ENCODE data around the gene PPFIA4.

PPFIA4 gene

GRCh38 chr1:203077956-203078355, 51.7 kb downstream of the PPFIA4 start:
- Histone ChIP-seq H3K9me3 (ENCODE audit: insufficient read depth, low read depth, low read length) (peaks cover 6% of the 10 kb centered on the region), H3K79me1 (ENCODE audit: low read length) (no peaks in the 10 kb centered on the region), H3K4me1 (ENCODE audit: control insufficient read depth in 1 of 2, insufficient read depth in 2 of 2, low read length in 2 of 2) (peaks cover 0 to 4% of the 10 kb centered on the region in 2 experiments), H3K9ac (ENCODE audit: low read length) (no peak overlapping the region), H3K23ac (ENCODE audit: low read length) (no peak overlapping the region), H4K12ac (ENCODE audit: low read depth, low read length) (no peak overlapping the region), H3K36me3 (ENCODE audit: control insufficient read depth in 1 of 2, insufficient read depth in 2 of 2, low read length in 2 of 2) (no peaks in the 10 kb centered on the region), H4K8ac (ENCODE audit: low read depth, low read length) (no peak overlapping the region), H2AK5ac (ENCODE audit: low read length) (no peak overlapping the region), H3K4ac (ENCODE audit: low read depth, low read length) (no peak overlapping the region), H3K4me3 (ENCODE audit: low read depth, low read length) (no peak overlapping the region), H3K4me2 (ENCODE audit: low read length) (no peak overlapping the region), H3K27me3 (ENCODE audit: insufficient read depth, low read length) (peaks cover 21% of the 10 kb centered on the region), H2BK120ac (ENCODE audit: insufficient read depth, low read length, poor library complexity) (no peak overlapping the region), H2BK5ac (ENCODE audit: low read depth, low read length, poor library complexity) (no peak overlapping the region), H4K91ac (ENCODE audit: low read depth, low read length) (no peak overlapping the region), H3K18ac (ENCODE audit: low read length) (no peak overlapping the region), H2AFZ (ENCODE audit: insufficient read depth, low read length, poor library complexity) (no peak overlapping the region), H3K27ac (ENCODE audit: low read depth, low read length) (no peak overlapping the region), H2BK12ac (ENCODE audit: low read length) (no peak overlapping the region), H3K79me2 (ENCODE audit: control insufficient read depth, insufficient read depth, low read length, poor library complexity) (no peaks in the 10 kb centered on the region), H3K14ac (ENCODE audit: low read length) (no peak overlapping the region)
- DNase-seq, result no peak
- WGBS (ENCODE audit: extremely low coverage, insufficient coverage, insufficient read length), result no CpG with 5 or more reads among the region's 2 CpGs

GRCh38 chr1:203078478-203078877, 52.2 kb downstream of the PPFIA4 start:
- Histone ChIP-seq H2AK5ac (ENCODE audit: low read length) (no peak overlapping the region), H4K91ac (ENCODE audit: low read depth, low read length) (no peak overlapping the region), H3K9ac (ENCODE audit: low read length) (no peak overlapping the region), H4K8ac (ENCODE audit: low read depth, low read length) (no peak overlapping the region), H3K27me3 (ENCODE audit: insufficient read depth, low read length) (peaks cover 21% of the 10 kb centered on the region), H3K4ac (ENCODE audit: low read depth, low read length) (no peak overlapping the region), H2AFZ (ENCODE audit: insufficient read depth, low read length, poor library complexity) (no peak overlapping the region), H3K4me3 (ENCODE audit: low read depth, low read length) (no peak overlapping the region), H3K36me3 (ENCODE audit: control insufficient read depth in 1 of 2, insufficient read depth in 2 of 2, low read length in 2 of 2) (no peaks in the 10 kb centered on the region), H3K27ac (ENCODE audit: low read depth, low read length) (no peak overlapping the region), H3K4me2 (ENCODE audit: low read length) (no peak overlapping the region), H4K12ac (ENCODE audit: low read depth, low read length) (no peak overlapping the region), H3K14ac (ENCODE audit: low read length) (no peak overlapping the region), H2BK5ac (ENCODE audit: low read depth, low read length, poor library complexity) (no peak overlapping the region), H3K9me3 (ENCODE audit: insufficient read depth, low read depth, low read length) (peaks cover 6% of the 10 kb centered on the region), H3K4me1 (ENCODE audit: control insufficient read depth in 1 of 2, insufficient read depth in 2 of 2, low read length in 2 of 2) (peaks cover 0 to 4% of the 10 kb centered on the region in 2 experiments), H2BK12ac (ENCODE audit: low read length) (no peak overlapping the region), H3K79me1 (ENCODE audit: low read length) (no peaks in the 10 kb centered on the region), H3K18ac (ENCODE audit: low read length) (no peak overlapping the region), H3K79me2 (ENCODE audit: control insufficient read depth, insufficient read depth, low read length, poor library complexity) (no peaks in the 10 kb centered on the region), H2BK120ac (ENCODE audit: insufficient read depth, low read length, poor library complexity) (no peak overlapping the region), H3K23ac (ENCODE audit: low read length) (no peak overlapping the region)
- DNase-seq, result no peak
- WGBS (ENCODE audit: extremely low coverage, insufficient coverage, insufficient read length), result no CpG with 5 or more reads among the region's 3 CpGs

- no peak overlapping the region for H3K18ac ChIP-seq (ENCODE audit: low read length)
- no peak overlapping the region for H3K4ac ChIP-seq (ENCODE audit: low read depth, low read length)
- peaks cover 13% of the 10 kb centered on the region for H3K27me3 ChIP-seq (ENCODE audit: insufficient read depth, low read length)
- H3K4me2 ChIP-seq (ENCODE audit: low read length), result no peak overlapping the region
- WGBS (ENCODE audit: extremely low coverage, insufficient coverage, insufficient read length), result no CpG with 5 or more reads among the region's 5 CpGs
- H2BK120ac ChIP-seq (ENCODE audit: insufficient read depth, low read length, poor library complexity), result no peak overlapping the region
- no peak overlapping the region for H3K14ac ChIP-seq (ENCODE audit: low read length)
- no peak overlapping the region for H3K23ac ChIP-seq (ENCODE audit: low read length)
- H3K9me3 ChIP-seq (ENCODE audit: insufficient read depth, low read depth, low read length), result peaks cover 4% of the 10 kb centered on the region
- H2AK5ac ChIP-seq (ENCODE audit: low read length), result no peak overlapping the region
- peaks cover 0 to 4% of the 10 kb centered on the region in 2 experiments for H3K4me1 ChIP-seq (ENCODE audit: control insufficient read depth in 1 of 2, insufficient read depth in 2 of 2, low read length in 2 of 2)
- H2BK12ac ChIP-seq (ENCODE audit: low read length), result no peak overlapping the region
- no peak for DNase-seq
- H4K8ac ChIP-seq (ENCODE audit: low read depth, low read length), result no peak overlapping the region
- H2AFZ ChIP-seq (ENCODE audit: insufficient read depth, low read length, poor library complexity), result no peak overlapping the region
- no peak overlapping the region for H3K27ac ChIP-seq (ENCODE audit: low read depth, low read length)
- no peak overlapping the region for H3K9ac ChIP-seq (ENCODE audit: low read length)
- H2BK5ac ChIP-seq (ENCODE audit: low read depth, low read length, poor library complexity), result no peak overlapping the region
- H4K12ac ChIP-seq (ENCODE audit: low read depth, low read length), result no peak overlapping the region
- H3K79me1 ChIP-seq (ENCODE audit: low read length), result no peaks in the 10 kb centered on the region
- no peak overlapping the region for H3K4me3 ChIP-seq (ENCODE audit: low read depth, low read length)
- no peaks in the 10 kb centered on the region for H3K36me3 ChIP-seq (ENCODE audit: control insufficient read depth in 1 of 2, insufficient read depth in 2 of 2, low read length in 2 of 2)
- H4K91ac ChIP-seq (ENCODE audit: low read depth, low read length), result no peak overlapping the region
- H3K79me2 ChIP-seq (ENCODE audit: control insufficient read depth, insufficient read depth, low read length, poor library complexity), result no peaks in the 10 kb centered on the region
Measured at GRCh38 chr1:203080456-203080855, 54.2 kb downstream of the PPFIA4 start.

- no peak overlapping the region for H2BK5ac ChIP-seq (ENCODE audit: low read depth, low read length, poor library complexity)
- H3K27me3 ChIP-seq (ENCODE audit: insufficient read depth, low read length), result peaks cover 2% of the 10 kb centered on the region
- H3K27ac ChIP-seq (ENCODE audit: low read depth, low read length), result no peak overlapping the region
- H2BK12ac ChIP-seq (ENCODE audit: low read length), result no peak overlapping the region
- H3K79me2 ChIP-seq (ENCODE audit: control insufficient read depth, insufficient read depth, low read length, poor library complexity), result no peaks in the 10 kb centered on the region
- no peak overlapping the region for H3K18ac ChIP-seq (ENCODE audit: low read length)
- H3K79me1 ChIP-seq (ENCODE audit: low read length), result no peaks in the 10 kb centered on the region
- peaks cover 2% of the 10 kb centered on the region for H3K9me3 ChIP-seq (ENCODE audit: insufficient read depth, low read depth, low read length)
- no peaks in the 10 kb centered on the region for H3K4me1 ChIP-seq (ENCODE audit: control insufficient read depth in 1 of 2, insufficient read depth in 2 of 2, low read length in 2 of 2)
- no peak overlapping the region for H4K12ac ChIP-seq (ENCODE audit: low read depth, low read length)
- no peak overlapping the region for H3K23ac ChIP-seq (ENCODE audit: low read length)
- DNase-seq, result no peak
- H4K91ac ChIP-seq (ENCODE audit: low read depth, low read length), result no peak overlapping the region
- no peak overlapping the region for H3K4ac ChIP-seq (ENCODE audit: low read depth, low read length)
- no peak overlapping the region for H3K14ac ChIP-seq (ENCODE audit: low read length)
- no peaks in the 10 kb centered on the region for H3K36me3 ChIP-seq (ENCODE audit: control insufficient read depth in 1 of 2, insufficient read depth in 2 of 2, low read length in 2 of 2)
- no CpG with 5 or more reads among the region's 9 CpGs for WGBS (ENCODE audit: extremely low coverage, insufficient coverage, insufficient read length)
- H3K4me3 ChIP-seq (ENCODE audit: low read depth, low read length), result no peak overlapping the region
- no peak overlapping the region for H2AFZ ChIP-seq (ENCODE audit: insufficient read depth, low read length, poor library complexity)
- H4K8ac ChIP-seq (ENCODE audit: low read depth, low read length), result no peak overlapping the region
- H2AK5ac ChIP-seq (ENCODE audit: low read length), result no peak overlapping the region
- H3K4me2 ChIP-seq (ENCODE audit: low read length), result no peak overlapping the region
- no peak overlapping the region for H3K9ac ChIP-seq (ENCODE audit: low read length)
- no peak overlapping the region for H2BK120ac ChIP-seq (ENCODE audit: insufficient read depth, low read length, poor library complexity)
Measured at GRCh38 chr1:203081465-203082230, 55.4 kb downstream of the PPFIA4 start.

All from trophoblast cell (in vitro differentiated cells and primary cell).